ENCODE measurements around the gene PTHLH.
A peak's percentile ranks its signal among the peaks of the same experiment; 100 is the strongest.

The PTHLH gene

GRCh38 chr12:27937768-27938167, 34.8 kb downstream of the PTHLH start:
- DNase-seq (ENCODE audit: low spot score): no peak

DNA sequence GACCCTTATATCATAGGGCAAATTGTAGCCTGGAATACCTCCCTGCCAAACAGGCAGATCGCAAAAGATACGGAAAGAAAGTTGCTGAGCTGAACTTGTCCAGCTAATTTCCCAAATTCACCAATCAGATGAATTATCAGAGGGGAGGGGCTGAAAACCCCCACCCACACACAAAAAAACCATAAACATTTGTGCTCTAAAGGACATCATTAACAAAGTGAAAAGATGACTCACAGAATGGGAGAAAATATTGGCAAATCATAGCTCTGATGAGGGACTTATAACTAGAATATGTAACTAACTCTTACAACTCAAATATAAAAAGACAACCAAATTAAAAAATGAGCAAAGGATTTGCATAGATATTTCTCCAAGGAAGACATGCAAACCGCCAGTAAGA, 36.3 kb downstream of the PTHLH start:
- no peak for DNase-seq (ENCODE audit: low spot score)

DNA sequence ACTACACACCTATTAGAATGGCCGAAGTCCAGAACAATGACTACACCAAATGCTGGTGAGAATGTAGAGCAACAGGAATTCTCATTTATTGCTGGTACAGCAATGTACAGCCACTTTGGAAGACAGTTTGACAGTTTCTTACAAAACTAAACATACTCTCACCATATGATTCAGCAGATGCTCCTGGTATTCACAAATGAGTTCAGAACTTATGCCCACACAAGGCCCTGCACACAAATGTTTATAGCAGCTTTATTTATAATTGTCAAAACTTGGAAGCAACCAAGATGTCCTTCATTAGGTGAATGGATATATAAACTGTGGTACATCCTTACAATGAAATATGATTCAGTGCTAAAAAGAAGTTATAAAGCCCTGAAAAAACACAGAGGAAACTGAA, 38.3 kb downstream of the PTHLH start:
- DNase-seq (ENCODE audit: low spot score): no peak

DNA sequence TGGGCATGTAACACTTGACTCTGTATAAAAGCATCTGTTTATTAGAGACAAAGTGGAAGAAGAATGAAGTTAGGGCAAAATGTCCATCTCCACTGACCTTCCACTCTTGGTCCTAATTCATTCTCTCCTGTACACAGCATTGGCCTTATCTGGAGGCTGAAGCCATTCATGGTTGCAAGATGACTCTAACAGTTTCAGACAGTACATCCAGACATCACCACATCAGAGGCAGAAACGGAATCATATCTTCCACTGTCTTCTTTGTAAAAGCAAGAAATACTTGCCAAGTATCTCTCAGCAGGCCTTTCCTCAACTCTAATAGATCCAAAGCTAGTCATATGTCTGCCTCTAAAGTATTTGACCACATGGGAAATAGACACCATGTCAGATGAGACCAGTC, 41.1 kb downstream of the PTHLH start:
- DNase-seq (ENCODE audit: low spot score): no peak

DNA sequence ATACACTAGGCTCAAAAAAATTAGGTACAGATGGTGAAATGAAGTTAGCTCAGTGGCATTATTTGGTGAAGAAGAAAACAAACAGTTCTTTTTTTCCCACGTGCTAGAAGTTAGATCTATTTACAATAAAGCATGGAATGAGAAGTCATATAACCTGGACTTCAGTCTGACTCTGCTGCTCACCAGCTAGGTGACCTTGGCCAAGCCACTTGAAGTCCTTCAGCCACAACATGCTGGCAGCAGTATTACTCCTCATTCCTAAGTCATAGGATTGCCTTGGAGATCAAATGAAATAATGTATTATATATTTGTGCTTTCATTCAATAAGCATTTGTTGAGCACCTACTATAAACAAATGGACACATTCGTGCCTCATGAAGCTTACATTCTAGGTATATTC, 45.2 kb downstream of the PTHLH start:
- DNase-seq (ENCODE audit: low spot score): no peak

DNA sequence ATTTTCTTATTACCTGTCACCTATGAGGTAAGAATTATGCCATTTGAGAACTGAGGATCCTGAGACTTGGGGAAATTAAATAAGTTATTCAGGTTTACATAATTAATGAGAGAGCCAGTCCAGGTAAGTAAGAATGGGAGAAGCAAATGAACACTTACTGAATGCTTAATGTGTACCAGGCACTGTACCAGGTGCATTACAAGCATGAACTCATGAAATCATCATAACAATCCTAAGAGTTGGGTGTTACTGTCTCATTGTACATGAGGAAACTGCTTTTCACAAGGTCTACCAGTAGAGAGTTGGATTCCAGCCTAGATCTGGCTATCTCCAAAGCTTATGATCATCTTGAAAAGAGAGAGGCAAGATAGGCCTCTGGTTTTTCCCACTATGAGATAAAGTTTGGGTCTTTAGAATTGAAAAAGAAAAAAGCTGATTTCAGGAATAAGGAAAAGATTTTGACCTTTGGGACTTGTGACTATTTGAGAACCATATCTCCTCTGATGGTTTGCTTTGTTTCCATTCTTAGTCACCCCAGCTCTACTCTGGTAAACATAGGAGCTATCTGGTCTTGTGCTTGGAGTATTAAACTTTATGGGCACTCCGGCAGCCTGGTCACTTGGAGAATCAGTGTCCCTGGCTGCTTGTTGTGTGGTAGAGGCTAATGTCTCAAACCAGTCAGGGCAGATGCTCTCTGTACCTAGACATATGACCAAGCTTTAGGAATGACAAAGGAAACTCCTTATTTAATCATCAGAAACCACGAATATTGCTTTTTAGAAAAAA, 48.0 kb downstream of the PTHLH start:
- DNase-seq (ENCODE audit: low spot score): no peak

DNA sequence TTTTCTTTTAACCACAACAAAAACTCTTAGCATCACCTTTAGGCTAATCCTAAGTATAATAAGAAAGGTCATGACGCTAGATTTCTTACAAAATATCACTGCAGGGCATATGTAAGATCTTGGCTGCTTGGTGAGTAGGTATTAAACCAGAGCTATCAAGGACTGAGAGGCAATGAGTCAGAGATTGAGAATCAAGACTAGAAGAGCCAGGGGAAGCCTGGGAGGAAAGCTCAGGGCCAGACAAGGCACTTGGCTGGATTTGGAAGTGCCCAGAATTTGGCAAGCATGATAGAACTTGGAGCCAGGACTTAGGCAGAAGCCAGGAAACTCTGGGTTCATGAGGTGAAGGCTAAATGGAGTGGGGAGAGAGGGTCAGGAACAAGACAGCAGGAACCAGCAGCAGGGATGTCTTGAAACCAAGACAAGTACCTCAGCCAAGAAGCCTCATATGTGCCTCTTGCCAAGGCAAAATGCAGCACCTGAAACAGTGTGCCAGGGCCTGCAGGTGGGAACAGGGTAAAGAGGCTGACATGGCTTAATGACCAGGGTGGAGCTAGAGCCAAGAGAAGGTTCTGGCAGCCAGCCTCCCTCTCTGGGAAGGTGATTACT, 49.9 kb downstream of the PTHLH start:
- DNase-seq (ENCODE audit: low spot score): peak; percentile 50

DNA sequence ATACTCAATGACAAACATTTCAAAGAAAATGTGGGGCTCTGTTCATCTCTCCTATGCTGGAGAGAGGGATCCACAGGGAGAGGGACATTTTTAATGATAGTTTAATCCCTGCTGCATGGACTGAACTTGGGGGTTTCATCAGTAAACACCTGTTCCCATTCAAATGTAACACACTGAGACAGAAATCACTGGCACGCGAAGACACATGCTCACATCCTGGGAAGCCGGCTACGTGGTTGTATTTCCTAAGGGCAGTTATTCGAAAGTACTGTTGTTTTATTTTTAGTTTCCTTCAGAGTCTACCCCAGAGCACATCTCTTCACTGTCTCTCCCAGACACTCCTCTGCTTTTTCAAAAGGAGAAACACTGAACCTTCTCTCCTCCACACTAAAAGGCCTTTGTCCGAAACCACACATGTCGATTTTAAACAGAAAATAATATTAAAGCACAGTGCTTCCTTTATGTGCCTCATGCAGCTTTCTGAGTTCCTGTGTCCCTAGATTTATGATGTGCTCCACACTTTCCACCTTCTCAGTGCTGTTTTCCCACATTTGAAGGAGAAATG, 52.8 kb downstream of the PTHLH start:
- no peak for DNase-seq (ENCODE audit: low spot score)

GRCh38 chr12:27915536-27915935, 57.0 kb downstream of the PTHLH start:
- DNase-seq (ENCODE audit: low spot score): no peak

- no peak for DNase-seq (ENCODE audit: low spot score)
Observed at GRCh38 chr12:27915021-27915420, 57.5 kb downstream of the PTHLH start.

DNA sequence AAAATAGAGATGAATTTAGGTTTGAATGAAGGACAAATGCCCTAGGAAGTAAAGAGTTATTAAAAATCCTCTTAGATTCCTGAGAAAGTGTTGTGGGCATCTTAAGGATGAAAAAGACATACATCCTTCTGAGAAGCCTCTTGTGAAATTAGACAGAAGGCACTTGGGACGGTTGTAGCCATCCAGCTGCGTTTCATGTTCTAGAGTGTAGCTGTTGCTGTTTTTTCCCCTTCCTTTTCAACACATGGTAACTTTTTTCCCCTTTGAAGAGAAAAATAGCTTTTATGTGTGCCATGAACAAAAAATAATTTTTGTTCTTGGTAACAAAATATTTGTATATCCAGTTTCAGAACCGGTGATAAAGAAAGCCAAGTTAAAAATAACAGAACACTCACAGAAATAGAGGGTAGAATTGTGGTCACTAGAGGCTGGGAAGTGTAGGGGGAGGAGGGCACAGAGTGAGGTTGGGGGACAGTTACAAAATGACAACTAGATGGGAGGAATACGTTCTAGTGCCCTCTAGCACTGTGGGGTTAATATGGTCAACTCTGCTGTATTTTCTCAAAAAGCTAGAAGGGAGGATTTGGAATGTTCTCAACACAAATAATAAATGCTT, 58.4 kb downstream of the PTHLH start:
- DNase-seq (ENCODE audit: low spot score): no peak

DNA sequence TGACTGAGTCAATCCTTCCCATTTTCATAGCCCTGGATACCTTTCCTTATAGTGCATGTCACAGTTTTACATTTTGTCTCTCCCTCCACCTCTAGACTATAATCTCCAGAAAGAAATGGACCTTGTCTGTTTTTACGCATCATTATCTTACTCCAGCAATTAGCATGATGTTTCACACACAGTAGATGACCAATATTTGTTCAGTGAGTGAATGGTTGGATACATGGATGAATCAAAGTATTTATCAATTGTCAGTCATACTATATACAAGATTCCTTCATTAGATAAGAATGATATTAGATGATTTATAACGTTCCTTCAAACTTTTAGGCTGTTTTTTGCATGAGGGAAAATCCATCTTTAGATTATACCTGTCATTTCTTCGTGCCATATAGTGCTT, 61.1 kb downstream of the PTHLH start:
- DNase-seq (ENCODE audit: low spot score): no peak
